MG63 (cell line): Measurements from ENCODE around the gene SFXN2. TPM values are rescaled to one million over a fixed set of nuclear protein-coding genes. Genes with fewer than 3 reads are reported as not detected.
"Not testable (repeated sequence)": the region's sequence is repeated elsewhere in the genome, so short reads cannot be mapped to it uniquely, and the experiment has no call there.

Experiments
- DNase-seq: peaks from one replicate; pipeline ENCODE4 v3.0.0-alpha.2; 2020
- H3K27me3 ChIP-seq: fragments of 250-450 bp; sonication (Bioruptor Pico); 2 replicates; pipeline ENCODE4 v1.5.1; 2020; ENCODE audit warnings: mild to moderate bottlenecking, moderate library complexity
- H3K36me3 ChIP-seq: fragments of 250-450 bp; sonication (Bioruptor Pico); 2 replicates; pipeline ENCODE4 v1.5.1; 2020; ENCODE audit warnings: mild to moderate bottlenecking, moderate library complexity
- H3K4me3 ChIP-seq: fragments of 250-450 bp; sonication (Bioruptor Pico); 2 replicates; pipeline ENCODE4 v1.5.1; 2020; ENCODE audit warnings: mild to moderate bottlenecking, moderate library complexity
- H3K9me3 ChIP-seq: fragments of 250-450 bp; sonication (Bioruptor Pico); 2 replicates; pipeline ENCODE4 v1.5.1; 2020; ENCODE audit warnings: mild to moderate bottlenecking, moderate library complexity
- total RNA-seq: library from RNA; depleted of rRNA; stranded (reverse); fragments of >200 nt; shearing (Covaris generic); gene quantifications from 2 replicates; pipeline ENCODE4 v1.2.3, GENCODE V29; 2014; ENCODE audit warnings: low replicate concordance

The SFXN2 gene
- total RNA-seq, 1 experiment from 2014 or later = 6.7 TPM

DNA sequence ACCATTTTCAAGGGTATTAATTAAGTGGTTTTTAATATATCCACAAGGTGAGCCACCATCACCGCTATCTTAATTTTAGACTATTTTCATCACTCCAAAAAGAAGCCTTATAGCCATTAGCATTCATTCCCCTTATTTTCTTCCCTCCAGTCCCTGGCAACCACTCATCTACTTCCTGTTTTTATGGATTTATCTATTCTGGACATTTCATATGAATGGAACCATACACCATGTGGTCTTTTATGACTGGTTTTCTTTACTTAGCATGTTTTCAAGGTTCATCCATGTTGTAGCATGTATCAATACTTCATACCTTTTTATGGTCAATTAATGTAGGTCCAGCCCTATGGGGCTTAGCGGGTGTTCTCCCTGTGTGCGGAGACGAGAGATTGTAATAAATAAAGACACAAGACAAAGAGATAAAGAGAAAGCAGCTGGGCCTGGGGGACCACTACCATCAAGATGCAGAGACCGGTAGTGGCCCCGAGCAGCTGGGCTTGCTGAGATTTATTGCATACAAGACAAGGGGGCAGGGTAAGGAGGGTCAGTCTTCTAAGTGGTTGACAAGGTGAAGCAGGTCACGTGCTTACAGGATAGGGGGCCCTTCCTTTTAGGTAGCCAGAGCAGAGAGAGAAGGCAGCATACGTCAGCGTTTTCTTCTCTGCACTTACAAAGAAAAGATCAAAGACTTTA, 44.0 kb downstream of the SFXN2 start:
- Histone ChIP-seq H3K9me3 (no peaks in the 10 kb centered on the region), H3K27me3 (no peaks in the 10 kb centered on the region), H3K36me3 (peaks cover 7% of the 10 kb centered on the region), H3K4me3 (no peak overlapping the region)
- DNase-seq = no peak

DNA sequence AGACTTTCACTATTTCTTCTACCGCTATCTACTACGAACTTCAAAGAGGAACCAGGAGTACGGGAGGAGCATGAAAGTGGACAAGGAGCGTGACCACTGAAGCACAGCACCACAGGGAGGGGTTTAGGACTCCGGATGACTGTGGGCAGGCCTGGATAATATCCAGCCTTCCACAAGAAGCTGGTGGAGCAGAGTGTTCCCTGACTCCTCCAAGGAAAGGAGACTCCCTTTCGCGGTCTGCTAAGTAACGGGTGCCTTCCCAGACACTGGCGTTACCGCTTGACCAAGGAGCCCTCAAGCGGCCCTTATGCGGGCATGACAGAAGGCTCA, 44.5 kb downstream of the SFXN2 start:
- not testable (repeated sequence) for H3K27me3 ChIP-seq, DNase-seq, H3K4me3 ChIP-seq, H3K36me3 ChIP-seq, H3K9me3 ChIP-seq

- peaks cover 7% of the 10 kb centered on the region for H3K36me3 ChIP-seq
- H3K27me3 ChIP-seq = no peaks in the 10 kb centered on the region
- H3K9me3 ChIP-seq = no peaks in the 10 kb centered on the region
- H3K4me3 ChIP-seq = no peak overlapping the region
- DNase-seq = no peak
Measured at GRCh38 chr10:102759497-102760210, 45.2 kb downstream of the SFXN2 start.

GRCh38 chr10:102761981-102762380, 47.5 kb downstream of the SFXN2 start:
- DNase-seq = no peak
- Histone ChIP-seq H3K4me3 (no peak overlapping the region), H3K27me3 (no peaks in the 10 kb centered on the region), H3K9me3 (no peaks in the 10 kb centered on the region), H3K36me3 (peaks cover 5% of the 10 kb centered on the region)

DNA sequence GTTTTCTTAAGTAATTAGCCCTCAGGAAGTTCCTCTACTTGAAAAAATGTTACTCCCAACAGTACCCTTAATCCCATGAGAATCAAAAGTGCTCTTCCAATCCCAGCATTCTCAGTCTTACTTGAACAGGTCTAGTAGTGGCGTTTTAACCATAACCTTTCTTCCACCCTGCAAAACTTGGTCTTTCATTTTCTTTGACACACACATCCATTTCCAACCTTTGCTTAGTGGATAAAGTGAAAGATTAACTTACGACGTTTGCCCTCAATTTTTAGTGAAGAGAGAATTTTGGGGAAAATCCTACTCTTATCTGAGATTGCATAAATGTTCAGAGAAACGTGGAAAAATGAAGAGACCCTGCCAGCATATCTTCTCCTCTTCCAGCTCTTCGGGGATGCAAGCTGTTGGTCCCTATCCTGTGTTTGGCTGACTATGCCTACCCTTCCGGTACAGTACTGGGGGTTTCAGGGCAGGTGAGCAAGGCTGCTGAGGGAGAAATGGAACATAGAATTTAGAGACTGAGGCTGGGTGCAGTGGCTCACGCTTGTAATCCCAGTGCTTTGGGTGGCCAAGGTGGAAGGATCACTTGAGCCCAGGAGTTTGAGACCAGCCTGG, 48.1 kb downstream of the SFXN2 start:
- H3K27me3 ChIP-seq = no peaks in the 10 kb centered on the region
- H3K36me3 ChIP-seq = peaks cover 5% of the 10 kb centered on the region
- DNase-seq = no peak
- H3K4me3 ChIP-seq = no peak overlapping the region
- no peaks in the 10 kb centered on the region for H3K9me3 ChIP-seq

DNA sequence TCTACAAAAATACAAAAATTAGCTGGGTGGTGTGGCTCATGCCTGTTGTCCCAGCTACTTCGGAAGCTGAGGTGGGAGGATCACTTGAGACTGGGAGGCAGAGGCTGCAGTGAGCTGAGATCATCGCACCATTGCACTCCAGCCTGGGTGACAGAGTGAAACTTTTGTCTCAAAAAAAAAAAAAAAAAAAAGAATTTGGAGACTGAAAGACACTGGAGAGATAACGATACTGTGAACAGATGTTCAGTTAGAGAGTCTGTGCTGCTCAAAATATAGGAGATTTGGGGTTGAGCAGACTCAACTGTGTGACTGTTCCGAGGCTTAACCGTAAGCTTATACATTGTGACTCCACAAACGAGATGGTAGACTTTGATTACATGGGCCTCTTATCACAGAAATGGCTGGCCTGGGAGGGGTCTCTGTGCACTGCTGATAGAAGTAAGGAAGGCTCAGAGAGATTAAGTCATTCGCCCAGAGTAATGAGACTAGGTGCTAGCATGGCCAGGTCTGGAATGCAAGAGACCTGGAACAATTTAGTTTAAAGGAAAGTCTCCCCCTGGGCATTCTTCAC, 48.7 kb downstream of the SFXN2 start:
- Histone ChIP-seq H3K36me3 (peaks cover 5% of the 10 kb centered on the region), H3K9me3 (no peaks in the 10 kb centered on the region), H3K4me3 (no peak overlapping the region), H3K27me3 (no peaks in the 10 kb centered on the region)
- no peak for DNase-seq

DNA sequence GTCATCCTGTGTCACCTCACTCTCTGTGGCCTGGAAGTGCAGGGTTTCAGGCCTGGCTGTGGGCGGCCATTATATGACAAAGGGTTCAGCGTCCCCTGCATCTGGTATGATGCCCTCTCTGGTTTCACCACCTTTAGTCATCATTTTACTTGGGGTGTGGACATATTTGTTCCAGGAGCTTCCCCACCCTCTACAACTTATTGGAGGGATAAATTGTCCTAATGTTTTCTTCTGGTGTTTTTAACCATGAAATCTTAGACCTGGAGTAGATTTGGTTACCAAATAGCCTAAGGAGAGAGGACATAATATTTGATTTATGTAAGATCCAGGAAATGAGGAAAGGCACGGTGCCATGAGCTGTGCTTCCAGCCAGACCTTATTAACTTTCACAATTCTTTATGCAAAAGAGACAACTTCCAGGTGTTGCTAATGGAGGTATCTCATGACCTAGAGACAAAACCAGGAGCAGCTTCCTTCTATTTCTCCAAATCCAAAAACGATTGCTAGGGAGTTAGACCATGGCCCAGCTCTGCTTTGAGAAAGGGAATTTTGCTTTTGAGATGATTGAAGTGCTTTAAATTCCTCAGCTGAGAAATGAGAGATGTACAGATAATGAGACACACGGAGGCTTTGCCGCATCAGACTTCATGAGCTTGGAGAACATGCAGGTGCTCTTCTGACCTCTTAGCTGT, 50.2 kb downstream of the SFXN2 start:
- H3K36me3 ChIP-seq = peaks cover 3% of the 10 kb centered on the region; the same call in 1 of the 2 replicates
- no peaks in the 10 kb centered on the region for H3K9me3 ChIP-seq
- H3K4me3 ChIP-seq = no peak overlapping the region
- DNase-seq = no peak
- no peaks in the 10 kb centered on the region for H3K27me3 ChIP-seq

GRCh38 chr10:102765336-102765735, 50.9 kb downstream of the SFXN2 start:
- H3K36me3 ChIP-seq = no peaks in the 10 kb centered on the region
- no peaks in the 10 kb centered on the region for H3K27me3 ChIP-seq
- H3K9me3 ChIP-seq = no peaks in the 10 kb centered on the region
- no peak for DNase-seq
- H3K4me3 ChIP-seq = no peak overlapping the region

GRCh38 chr10:102767428-102768160, 53.2 kb downstream of the SFXN2 start:
- no peaks in the 10 kb centered on the region for H3K36me3 ChIP-seq
- H3K4me3 ChIP-seq = no peak overlapping the region
- DNase-seq = no peak
- no peaks in the 10 kb centered on the region for H3K27me3 ChIP-seq
- H3K9me3 ChIP-seq = no peaks in the 10 kb centered on the region

DNA sequence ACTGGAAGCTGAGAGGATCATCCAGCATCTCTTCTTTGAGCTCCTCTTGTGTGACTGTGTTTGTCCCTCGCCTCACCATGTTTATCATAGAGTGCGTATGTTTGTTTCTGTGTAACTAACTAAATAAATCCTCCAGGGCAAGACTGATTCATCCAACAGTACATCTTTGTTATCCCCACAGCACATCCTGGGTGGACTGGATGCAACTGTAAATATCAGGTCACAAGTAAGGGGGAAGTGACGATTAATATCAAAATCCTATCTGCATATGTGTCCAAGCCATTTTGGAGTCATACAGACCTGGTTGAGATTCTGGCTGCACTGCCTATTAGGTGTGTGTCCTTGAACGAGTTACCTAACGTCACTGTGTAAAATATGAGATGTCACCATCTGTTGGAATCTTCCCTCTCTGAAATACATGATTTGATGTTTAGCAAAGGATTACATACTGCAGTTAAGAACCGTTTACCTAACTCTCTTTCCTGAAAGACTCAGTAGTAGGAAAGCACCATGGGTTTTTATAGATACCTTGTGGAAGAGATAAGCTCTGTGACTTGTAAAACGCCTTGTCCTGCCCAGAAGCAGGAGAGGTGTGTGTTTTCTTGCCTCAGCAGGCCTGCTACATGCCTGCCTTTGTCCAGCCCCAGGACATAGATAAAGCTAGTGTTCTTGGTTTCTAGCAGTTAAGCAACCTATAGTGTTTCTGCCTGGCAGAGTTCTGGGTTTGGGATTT, 55.1 kb downstream of the SFXN2 start:
- no peaks in the 10 kb centered on the region for H3K9me3 ChIP-seq
- no peaks in the 10 kb centered on the region for H3K36me3 ChIP-seq
- no peak overlapping the region for H3K4me3 ChIP-seq
- no peaks in the 10 kb centered on the region for H3K27me3 ChIP-seq
- no peak for DNase-seq

GRCh38 chr10:102770108-102770482, 55.7 kb downstream of the SFXN2 start:
- H3K36me3 ChIP-seq = no peaks in the 10 kb centered on the region
- no peak overlapping the region for H3K4me3 ChIP-seq
- H3K9me3 ChIP-seq = no peaks in the 10 kb centered on the region
- no peaks in the 10 kb centered on the region for H3K27me3 ChIP-seq
- no peak for DNase-seq

GRCh38 chr10:102770792-102771191, 56.4 kb downstream of the SFXN2 start:
- no peaks in the 10 kb centered on the region for H3K36me3 ChIP-seq
- H3K4me3 ChIP-seq = no peak overlapping the region
- DNase-seq = no peak
- H3K9me3 ChIP-seq = no peaks in the 10 kb centered on the region
- H3K27me3 ChIP-seq = no peaks in the 10 kb centered on the region

- H3K9me3 ChIP-seq = no peaks in the 10 kb centered on the region
- H3K27me3 ChIP-seq = no peaks in the 10 kb centered on the region
- H3K4me3 ChIP-seq = no peak overlapping the region
- DNase-seq = no peak
- no peaks in the 10 kb centered on the region for H3K36me3 ChIP-seq
Measured at GRCh38 chr10:102773320-102773719, 58.9 kb downstream of the SFXN2 start.

GRCh38 chr10:102773986-102774385, 59.5 kb downstream of the SFXN2 start:
- Histone ChIP-seq H3K27me3 (no peaks in the 10 kb centered on the region), H3K4me3 (no peak overlapping the region), H3K36me3 (no peaks in the 10 kb centered on the region), H3K9me3 (no peaks in the 10 kb centered on the region)
- DNase-seq = no peak

- H3K9me3 ChIP-seq = no peaks in the 10 kb centered on the region
- H3K36me3 ChIP-seq = no peaks in the 10 kb centered on the region
- no peak for DNase-seq
- H3K4me3 ChIP-seq = no peak overlapping the region
- no peaks in the 10 kb centered on the region for H3K27me3 ChIP-seq
Measured at GRCh38 chr10:102775201-102775934, 60.9 kb downstream of the SFXN2 start.
